Fibroblast of lung (primary cell): Measurements from ENCODE around the gene EYA3. TPM values are rescaled to one million over a fixed set of nuclear protein-coding genes. Genes with fewer than 3 reads are reported as not detected.
A peak's percentile ranks its signal among the peaks of the same experiment; 100 is the strongest.

ENCODE experiments used
- DNase-seq, 2 donors: peaks; one replicate each; pipeline versions ENCODE4 v3.0.0 to v3.0.0-alpha.2; 2010; ENCODE audit warnings: low read depth in 2 of 2
- H2AFZ ChIP-seq: 2 replicates; pipeline ENCODE4 v1.5.1; 2012; ENCODE audit warnings: low read length, control low read depth, inconsistent platforms
- H3K27ac ChIP-seq: 2 replicates; pipeline ENCODE4 v1.5.1; 2011; ENCODE audit warnings: low read length, control low read depth; ENCODE audit not compliant: insufficient read depth
- H3K27me3 ChIP-seq: 2 replicates; pipeline ENCODE4 v1.5.1; 2011; ENCODE audit warnings: mild to moderate bottlenecking, low read length; ENCODE audit not compliant: control insufficient read depth, insufficient read depth
- H3K36me3 ChIP-seq: 2 replicates; pipeline ENCODE4 v1.5.1; 2011; ENCODE audit warnings: low read length; ENCODE audit not compliant: control insufficient read depth, insufficient read depth
- H3K4me1 ChIP-seq: 2 replicates; pipeline ENCODE4 v1.5.1; 2011; ENCODE audit warnings: low read length; ENCODE audit not compliant: control insufficient read depth, insufficient read depth; ENCODE audit errors: extremely low read depth
- H3K4me2 ChIP-seq: 2 replicates; pipeline ENCODE4 v1.5.1; 2011; ENCODE audit warnings: low read length, control low read depth; ENCODE audit not compliant: insufficient read depth; ENCODE audit errors: extremely low read depth
- H3K4me3 ChIP-seq, 4 experiments: fragments of 200-600 bp in 1 of 4; sonication (generic) in 1 of 4; replicated peaks in 1 of 4; 2 replicates each; pipeline ENCODE4 v1.5.1; 2011 to 2016; ENCODE audit warnings: low read length in 4 of 4, low read depth in 3 of 4, mild to moderate bottlenecking in 3 of 4, control low read depth in 2 of 4, inconsistent platforms in 1 of 4, mixed read lengths in 1 of 4; ENCODE audit not compliant: insufficient read depth in 1 of 4; ENCODE audit errors: control extremely low read depth in 1 of 4
- H3K79me2 ChIP-seq: 2 replicates; pipeline ENCODE4 v1.5.1; 2012; ENCODE audit warnings: mild to moderate bottlenecking, low read length, inconsistent platforms; ENCODE audit not compliant: control insufficient read depth, insufficient read depth
- H3K9ac ChIP-seq: 2 replicates; pipeline ENCODE4 v1.5.1; 2011; ENCODE audit warnings: mild to moderate bottlenecking, low read length, control low read depth; ENCODE audit not compliant: insufficient read depth
- H3K9me3 ChIP-seq: 2 replicates; pipeline ENCODE4 v1.5.1; 2012; ENCODE audit warnings: low read depth, low read length; ENCODE audit not compliant: control insufficient read depth, insufficient read depth
- H4K20me1 ChIP-seq: 2 replicates; pipeline ENCODE4 v1.5.1; 2011; ENCODE audit warnings: low read length; ENCODE audit not compliant: control insufficient read depth, insufficient read depth; ENCODE audit errors: extremely low read depth
- EZH2 ChIP-seq: IDR thresholded peaks from 2 replicates; pipeline ENCODE4 v1.5.1; 2012; ENCODE audit warnings: low read length, control low read depth, mild to moderate bottlenecking; ENCODE audit errors: missing control alignments
- polyA plus RNA-seq, 2 donors: library from polyadenylated mRNA; depleted of rRNA in 1 of 2; stranded (reverse) in 1 of 2; unstranded in 1 of 2; fragments of >200 nt; gene quantifications; 2 replicates each; pipeline ENCODE4 v1.2.1, GENCODE V29; 2011 to 2012; ENCODE audit warnings: missing spikeins in 1 of 2
- total RNA-seq: library from RNA; depleted of rRNA; stranded (reverse); fragments of >200 nt; gene quantifications from 2 replicates; pipeline ENCODE4 v1.2.1, GENCODE V29; 2014
- TF ChIP-seq, protein P1 (sequence below), 2 donors: IDR thresholded peaks in 1 of 2; conservative IDR thresholded peaks in 1 of 2; 1 replicate in 1 of 2; 2 replicates in 1 of 2; pipeline ENCODE4 v1.5.1; 2011 to 2012; ENCODE audit warnings: low read length in 2 of 2, control low read depth in 1 of 2, inconsistent platforms in 1 of 2, low read depth in 1 of 2, mild to moderate bottlenecking in 1 of 2

EYA3 gene
- total and polyA plus RNA-seq, 2 donors (not counting 1 experiment from before 2014, with no cell fraction given) = 11.2 to 17.5 TPM

DNA sequence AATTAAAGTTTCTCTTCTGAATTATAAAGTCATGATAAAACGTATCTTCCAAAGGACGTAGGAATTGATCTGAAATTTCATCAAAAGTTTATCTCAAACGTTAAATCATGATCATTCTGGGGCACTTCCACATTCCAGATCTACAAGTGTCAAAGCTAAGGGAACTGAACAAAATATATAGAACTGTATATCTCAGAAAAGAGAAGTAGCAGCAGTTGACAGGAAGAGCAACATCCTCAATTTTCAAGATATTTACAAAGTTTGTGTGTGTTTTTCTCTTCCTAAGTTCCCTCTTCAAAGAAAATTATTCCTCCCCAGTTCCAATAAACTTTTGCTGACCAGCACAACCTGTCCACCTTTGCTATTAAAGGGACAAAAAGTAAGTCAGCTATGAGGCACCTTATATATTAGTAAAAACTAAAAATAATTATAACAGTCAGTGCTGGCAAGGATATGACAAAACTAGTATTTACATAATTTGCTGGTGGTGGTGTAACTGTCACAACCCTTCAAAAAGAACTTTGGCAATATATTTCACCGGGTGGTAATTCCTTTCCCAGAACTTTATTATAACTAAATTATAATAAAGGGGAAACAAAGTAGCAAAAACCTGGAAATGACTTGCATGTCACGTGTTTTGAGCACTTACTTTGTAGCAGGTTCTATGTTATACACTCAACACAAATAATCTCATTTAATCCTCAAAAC is 38.5 kb upstream of the EYA3 start:
- Histone ChIP-seq H3K4me2 (no peak overlapping the region), H3K9ac (no peak overlapping the region), H3K4me3 (no peak overlapping the region), H3K4me1 (peaks cover 4% of the 10 kb centered on the region), H4K20me1 (no peaks in the 10 kb centered on the region), H3K79me2 (no peaks in the 10 kb centered on the region), H3K27me3 (no peaks in the 10 kb centered on the region), H3K9me3 (no peaks in the 10 kb centered on the region), H3K36me3 (no peaks in the 10 kb centered on the region), H2AFZ (no peak overlapping the region), H3K27ac (no peak overlapping the region)
- TF ChIP-seq, protein P1, sequence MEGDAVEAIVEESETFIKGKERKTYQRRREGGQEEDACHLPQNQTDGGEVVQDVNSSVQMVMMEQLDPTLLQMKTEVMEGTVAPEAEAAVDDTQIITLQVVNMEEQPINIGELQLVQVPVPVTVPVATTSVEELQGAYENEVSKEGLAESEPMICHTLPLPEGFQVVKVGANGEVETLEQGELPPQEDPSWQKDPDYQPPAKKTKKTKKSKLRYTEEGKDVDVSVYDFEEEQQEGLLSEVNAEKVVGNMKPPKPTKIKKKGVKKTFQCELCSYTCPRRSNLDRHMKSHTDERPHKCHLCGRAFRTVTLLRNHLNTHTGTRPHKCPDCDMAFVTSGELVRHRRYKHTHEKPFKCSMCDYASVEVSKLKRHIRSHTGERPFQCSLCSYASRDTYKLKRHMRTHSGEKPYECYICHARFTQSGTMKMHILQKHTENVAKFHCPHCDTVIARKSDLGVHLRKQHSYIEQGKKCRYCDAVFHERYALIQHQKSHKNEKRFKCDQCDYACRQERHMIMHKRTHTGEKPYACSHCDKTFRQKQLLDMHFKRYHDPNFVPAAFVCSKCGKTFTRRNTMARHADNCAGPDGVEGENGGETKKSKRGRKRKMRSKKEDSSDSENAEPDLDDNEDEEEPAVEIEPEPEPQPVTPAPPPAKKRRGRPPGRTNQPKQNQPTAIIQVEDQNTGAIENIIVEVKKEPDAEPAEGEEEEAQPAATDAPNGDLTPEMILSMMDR (conservative IDR thresholded peaks at IDR 0.05 in 1 of 2, IDR thresholded peaks at IDR 0.05 in 1 of 2; ENCODE audit: low read depth in 1 of 2, low read length in 2 of 2) = no peak
- TF ChIP-seq EZH2 = no peak
- no peak for DNase-seq

DNA sequence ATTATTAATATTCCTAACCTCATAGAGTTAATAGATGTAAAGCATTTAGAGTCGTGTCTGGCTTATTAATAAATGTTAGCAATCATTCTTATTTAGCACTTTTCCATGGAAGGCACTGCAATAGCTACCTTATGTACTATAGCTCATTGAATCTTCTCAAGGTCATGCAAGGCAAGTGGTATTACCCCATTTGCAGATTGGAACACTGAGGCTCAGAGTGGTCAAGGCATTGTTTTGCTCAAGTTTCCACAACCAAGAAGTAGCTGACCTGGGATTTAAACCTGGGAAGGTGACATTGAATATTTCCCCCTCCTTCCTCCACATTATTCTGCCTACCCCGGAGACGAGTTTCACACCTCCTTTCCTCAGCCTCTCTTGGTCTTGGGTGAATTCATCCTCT is 37.8 kb upstream of the EYA3 start:
- Histone ChIP-seq H3K4me1 (peaks cover 4% of the 10 kb centered on the region), H3K79me2 (no peaks in the 10 kb centered on the region), H3K27me3 (no peaks in the 10 kb centered on the region), H4K20me1 (no peaks in the 10 kb centered on the region), H3K27ac (no peak overlapping the region), H3K9me3 (no peaks in the 10 kb centered on the region), H3K4me2 (no peak overlapping the region), H3K4me3 (no peak overlapping the region), H3K36me3 (no peaks in the 10 kb centered on the region), H3K9ac (no peak overlapping the region), H2AFZ (no peak overlapping the region)
- TF ChIP-seq, protein P1 (conservative IDR thresholded peaks at IDR 0.05 in 1 of 2, IDR thresholded peaks at IDR 0.05 in 1 of 2; ENCODE audit: low read depth in 1 of 2, low read length in 2 of 2) = no peak
- no peak for TF ChIP-seq EZH2
- no peak for DNase-seq

DNA sequence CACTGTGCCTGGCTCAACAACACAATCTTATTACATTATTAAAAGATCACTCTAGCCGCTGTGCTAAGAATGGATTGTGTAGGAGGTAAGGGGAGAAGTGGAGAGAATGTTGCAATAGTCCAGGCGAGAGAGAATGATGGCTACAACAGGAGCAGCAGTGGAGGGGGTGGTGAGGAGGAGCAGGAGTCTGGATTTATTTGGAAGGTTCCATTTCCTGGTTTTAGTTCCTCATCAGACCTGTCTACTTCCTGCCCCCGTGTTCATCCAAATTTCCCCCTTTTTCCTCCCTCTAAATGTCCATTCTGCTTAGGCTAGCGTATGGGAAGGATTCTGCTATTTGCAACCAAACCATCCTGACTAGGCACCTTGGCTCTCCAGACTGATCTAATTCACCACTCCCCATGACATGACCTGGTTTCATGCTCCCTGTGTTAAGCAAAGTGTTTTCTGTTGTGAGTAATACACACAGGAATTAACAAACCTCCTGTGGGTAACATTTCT is 35.1 kb upstream of the EYA3 start:
- Histone ChIP-seq H3K9ac (no peak overlapping the region), H3K4me1 (peaks cover 4% of the 10 kb centered on the region), H3K27ac (no peak overlapping the region), H3K36me3 (no peaks in the 10 kb centered on the region), H2AFZ (peak overlapping the region; percentile 3), H3K27me3 (no peaks in the 10 kb centered on the region), H3K9me3 (no peaks in the 10 kb centered on the region), H3K79me2 (no peaks in the 10 kb centered on the region), H3K4me3 (no peak overlapping the region), H4K20me1 (no peaks in the 10 kb centered on the region), H3K4me2 (no peak overlapping the region)
- peak; percentile 44 to 93 for DNase-seq
- no peak for TF ChIP-seq EZH2
- TF ChIP-seq, protein P1 (conservative IDR thresholded peaks at IDR 0.05 in 1 of 2, IDR thresholded peaks at IDR 0.05 in 1 of 2; ENCODE audit: low read depth in 1 of 2, low read length in 2 of 2) = no peak
